Tibial nerve (tissue), 4 donors: Measurements from ENCODE around the gene TAOK1.

Source experiments
- EP300 ChIP-seq, 2 donors: sonication (generic); formaldehyde crosslinking; IDR thresholded peaks; one replicate each; pipeline ENCODE4 v1.6.1; 2017; ENCODE audit warnings: antibody characterized with exemption in 2 of 2, mild to moderate bottlenecking in 1 of 2
- POLR2A ChIP-seq, 2 donors: fragments of 450-650 bp; IDR thresholded peaks; one replicate each; pipeline ENCODE4 v1.6.1; 2017; ENCODE audit warnings: antibody characterized with exemption in 2 of 2, mild to moderate bottlenecking in 2 of 2, moderate library complexity in 2 of 2
- TF ChIP-seq, protein P1 (sequence below), 5 experiments: fragments of 200-600 bp in 3 of 5; fragments of 450-650 bp in 2 of 5; sonication (generic) in 3 of 5; IDR thresholded peaks; one replicate each; pipeline ENCODE4 v1.5.1; 2016 to 2019; ENCODE audit warnings: antibody characterized with exemption in 5 of 5, mild to moderate bottlenecking in 3 of 5, moderate library complexity in 2 of 5

DNA sequence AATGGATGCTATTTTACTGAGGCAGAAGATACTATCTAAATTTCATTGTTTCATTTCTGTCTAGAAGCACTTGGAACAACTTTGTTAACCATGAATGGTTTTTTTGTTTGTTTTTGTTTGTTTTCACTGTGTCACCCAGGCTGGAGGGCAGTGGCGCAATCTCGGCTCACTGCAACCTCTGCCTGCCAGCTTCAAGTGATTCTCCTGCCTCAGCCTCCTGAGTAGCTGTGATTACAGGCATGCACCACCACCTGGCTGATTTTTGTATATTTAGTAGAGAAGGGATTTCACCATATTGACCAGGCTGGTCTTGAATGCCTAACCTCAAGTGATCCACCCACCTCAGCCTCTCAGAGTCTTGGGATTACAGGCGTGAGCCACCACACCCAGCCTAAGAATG lies 136.2 kb downstream of the TAOK1 start:
- TF ChIP-seq POLR2A (IDR thresholded peaks at IDR 0.05): no peak
- TF ChIP-seq, protein P1, sequence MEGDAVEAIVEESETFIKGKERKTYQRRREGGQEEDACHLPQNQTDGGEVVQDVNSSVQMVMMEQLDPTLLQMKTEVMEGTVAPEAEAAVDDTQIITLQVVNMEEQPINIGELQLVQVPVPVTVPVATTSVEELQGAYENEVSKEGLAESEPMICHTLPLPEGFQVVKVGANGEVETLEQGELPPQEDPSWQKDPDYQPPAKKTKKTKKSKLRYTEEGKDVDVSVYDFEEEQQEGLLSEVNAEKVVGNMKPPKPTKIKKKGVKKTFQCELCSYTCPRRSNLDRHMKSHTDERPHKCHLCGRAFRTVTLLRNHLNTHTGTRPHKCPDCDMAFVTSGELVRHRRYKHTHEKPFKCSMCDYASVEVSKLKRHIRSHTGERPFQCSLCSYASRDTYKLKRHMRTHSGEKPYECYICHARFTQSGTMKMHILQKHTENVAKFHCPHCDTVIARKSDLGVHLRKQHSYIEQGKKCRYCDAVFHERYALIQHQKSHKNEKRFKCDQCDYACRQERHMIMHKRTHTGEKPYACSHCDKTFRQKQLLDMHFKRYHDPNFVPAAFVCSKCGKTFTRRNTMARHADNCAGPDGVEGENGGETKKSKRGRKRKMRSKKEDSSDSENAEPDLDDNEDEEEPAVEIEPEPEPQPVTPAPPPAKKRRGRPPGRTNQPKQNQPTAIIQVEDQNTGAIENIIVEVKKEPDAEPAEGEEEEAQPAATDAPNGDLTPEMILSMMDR (IDR thresholded peaks at IDR 0.05): no peak
- no peak for TF ChIP-seq EP300 (IDR thresholded peaks at IDR 0.05)
